H1 (cell line): ENCODE data around the gene CHRNA5. TPM values are rescaled to one million over a fixed set of nuclear protein-coding genes. Genes with fewer than 3 reads are reported as not detected.

ENCODE experiments used
- CTCF ChIA-PET: fragments of 300-600 bp; sonication (Branson Sonifier 250); formaldehyde crosslinking; loops from one replicate; lab custom pipeline; 2021; ENCODE audit not compliant: partially characterized antibody; lab: Charles Lee
- POLR2A ChIA-PET: fragments of 300-600 bp; sonication (Branson Sonifier 250); formaldehyde crosslinking; loops from one replicate; lab custom pipeline; 2021; ENCODE audit warnings: inconsistent platforms; ENCODE audit not compliant: partially characterized antibody; lab: Charles Lee
- DNase-seq, 2 experiments: peaks; one replicate each; pipeline versions ENCODE4 v3.0.0 to v3.0.0-alpha.2; 2010 to 2022; ENCODE audit warnings: low spot score in 2 of 2, low read depth in 1 of 2, mixed read lengths in 1 of 2
- FAIRE-seq: peaks from 2 replicates; lab custom pipeline; 2011; peaks lifted over from hg19 to GRCh38; lab: Jason Lieb, UNC
- H2AFZ ChIP-seq: 2 replicates; pipeline ENCODE4 v1.8.1; 2012; ENCODE audit warnings: low read length, inconsistent platforms
- H2AK5ac ChIP-seq: 2 replicates; pipeline ENCODE4 v1.6.1; 2013; ENCODE audit warnings: low read depth, low read length
- H2BK120ac ChIP-seq: replicated peaks from 2 replicates; pipeline ENCODE3; 2013; ENCODE audit warnings: low read depth, low read length, inconsistent platforms
- H2BK12ac ChIP-seq: 2 replicates; pipeline ENCODE4 v1.6.1; 2013; ENCODE audit warnings: low read depth, low read length
- H2BK15ac ChIP-seq: 2 replicates; pipeline ENCODE4 v1.6.1; 2013; ENCODE audit warnings: low read length
- H2BK20ac ChIP-seq: 2 replicates; pipeline ENCODE4 v1.6.1; 2013; ENCODE audit warnings: low read length
- H2BK5ac ChIP-seq: 2 replicates; pipeline ENCODE4 v1.6.1; 2013; ENCODE audit warnings: low read depth, low read length
- H3K14ac ChIP-seq: 2 replicates; pipeline ENCODE4 v1.6.1; 2013; ENCODE audit warnings: inconsistent platforms; ENCODE audit not compliant: insufficient read length
- H3K18ac ChIP-seq: 2 replicates; pipeline ENCODE4 v1.6.1; 2013; ENCODE audit warnings: low read length; ENCODE audit errors: extremely low read depth
- H3K23ac ChIP-seq: 2 replicates; pipeline ENCODE4 v1.6.1; 2013; ENCODE audit warnings: inconsistent platforms; ENCODE audit not compliant: insufficient read length
- H3K23me2 ChIP-seq: 2 replicates; pipeline ENCODE4 v1.6.1; 2013; ENCODE audit warnings: low read depth, low read length
- H3K27ac ChIP-seq: 2 replicates; pipeline ENCODE4 v1.6.1; 2011; ENCODE audit warnings: low read depth, low read length, inconsistent platforms
- H3K27me3 ChIP-seq, 4 experiments: replicated peaks in 1 of 4; 1 replicate in 1 of 4; 2 replicates in 3 of 4; pipeline versions ENCODE4 v1.6.1 to v1.8.1; 2011 to 2013; ENCODE audit warnings: low read length in 3 of 4, mild to moderate bottlenecking in 3 of 4, inconsistent platforms in 2 of 4, mixed read lengths in 2 of 4, moderate library complexity in 1 of 4; ENCODE audit not compliant: control insufficient read depth in 3 of 4, insufficient read depth in 3 of 4; ENCODE audit errors: extremely low read depth in 1 of 4
- H3K36me3 ChIP-seq, 4 experiments: 2 replicates each; pipeline versions ENCODE4 v1.6.1 to v1.8.1; 2011 to 2013; ENCODE audit warnings: mild to moderate bottlenecking in 4 of 4, low read length in 3 of 4, moderate library complexity in 2 of 4, control low read depth in 1 of 4, inconsistent platforms in 1 of 4; ENCODE audit not compliant: insufficient read depth in 4 of 4, control insufficient read depth in 2 of 4
- H3K4ac ChIP-seq: replicated peaks from 2 replicates; pipeline ENCODE3; 2013; ENCODE audit warnings: low read length, low read depth, mixed read lengths, inconsistent platforms; ENCODE audit not compliant: insufficient read length
- H3K4me1 ChIP-seq, 4 experiments: replicated peaks in 1 of 4; 1 replicate in 1 of 4; 2 replicates in 3 of 4; pipeline versions ENCODE4 v1.6.1 to v1.8.1; 2011 to 2013; ENCODE audit warnings: low read length in 3 of 4, inconsistent platforms in 2 of 4, mixed read lengths in 1 of 4; ENCODE audit not compliant: insufficient read depth in 4 of 4, control insufficient read depth in 3 of 4
- H3K4me2 ChIP-seq, 2 experiments: 2 replicates each; pipeline versions ENCODE4 v1.6.1 to v1.8.1; 2011 to 2013; ENCODE audit warnings: low read depth in 2 of 2, low read length in 2 of 2, control low read depth in 1 of 2, inconsistent platforms in 1 of 2, mild to moderate bottlenecking in 1 of 2; ENCODE audit not compliant: insufficient read depth in 1 of 2
- H3K4me3 ChIP-seq, 4 experiments: fragments of 200-600, 300-600 bp in 1 of 4; sonication (generic), shearing (Covaris generic), sonication (Bioruptor Twin) in 1 of 4; 2 replicates each; pipeline versions ENCODE4 v1.5.1 to v1.8.1; 2011 to 2016; ENCODE audit warnings: low read length in 4 of 4, low read depth in 3 of 4, control low read depth in 2 of 4, inconsistent platforms in 2 of 4, mild to moderate bottlenecking in 2 of 4, mixed read lengths in 1 of 4, moderate library complexity in 1 of 4; ENCODE audit not compliant: insufficient read depth in 2 of 4; ENCODE audit errors: extremely low read depth in 1 of 4
- H3K56ac ChIP-seq: replicated peaks from 2 replicates; pipeline ENCODE3; 2013; ENCODE audit warnings: low read depth, mild to moderate bottlenecking, mixed read lengths, low read length, inconsistent platforms; ENCODE audit not compliant: insufficient read length
- H3K79me1 ChIP-seq: 2 replicates; pipeline ENCODE4 v1.6.1; 2013; ENCODE audit warnings: low read depth, low read length, control low read depth
- H3K79me2 ChIP-seq, 2 experiments: 2 replicates each; pipeline versions ENCODE4 v1.6.1 to v1.8.1; 2012 to 2013; ENCODE audit warnings: low read length in 2 of 2, mild to moderate bottlenecking in 2 of 2, inconsistent platforms in 1 of 2; ENCODE audit not compliant: insufficient read depth in 2 of 2, control insufficient read depth in 1 of 2
- H3K9ac ChIP-seq, 4 experiments: replicated peaks in 1 of 4; 1 replicate in 1 of 4; 2 replicates in 3 of 4; pipeline versions ENCODE4 v1.6.1 to v1.8.1; 2011 to 2013; ENCODE audit warnings: low read depth in 3 of 4, low read length in 3 of 4, control low read depth in 2 of 4, mild to moderate bottlenecking in 2 of 4, moderate library complexity in 2 of 4, inconsistent platforms in 1 of 4; ENCODE audit errors: extremely low read depth in 1 of 4
- H3K9me3 ChIP-seq, 2 experiments: 2 replicates each; pipeline versions ENCODE4 v1.6.1 to v1.8.1; 2012 to 2013; ENCODE audit warnings: mild to moderate bottlenecking in 2 of 2, moderate library complexity in 2 of 2, control low read depth in 1 of 2, inconsistent platforms in 1 of 2, low read depth in 1 of 2, low read length in 1 of 2, mixed read lengths in 1 of 2; ENCODE audit not compliant: insufficient read depth in 2 of 2
- H4K20me1 ChIP-seq, 2 experiments: replicated peaks in 1 of 2; 2 replicates each; pipeline versions ENCODE3 to v1.8.1; 2011 to 2013; ENCODE audit warnings: inconsistent platforms in 2 of 2, low read length in 2 of 2, mild to moderate bottlenecking in 1 of 2; ENCODE audit not compliant: insufficient read depth in 2 of 2, control insufficient read depth in 1 of 2
- H4K5ac ChIP-seq: 2 replicates; pipeline ENCODE4 v1.6.1; 2013; ENCODE audit warnings: low read length, low read depth, mixed read lengths, inconsistent platforms; ENCODE audit not compliant: insufficient read length
- H4K8ac ChIP-seq: 2 replicates; pipeline ENCODE4 v1.8.0; 2013; ENCODE audit warnings: mild to moderate bottlenecking, moderate library complexity, low read length, inconsistent platforms; ENCODE audit not compliant: insufficient read depth; ENCODE audit errors: extremely low read depth
- H4K91ac ChIP-seq: replicated peaks from 2 replicates; pipeline ENCODE3; 2013; ENCODE audit warnings: low read length, mixed read lengths, inconsistent platforms; ENCODE audit not compliant: insufficient read length
- ATF3 ChIP-seq: IDR thresholded peaks from 2 replicates; pipeline ENCODE4 v1.6.1; 2011; ENCODE audit warnings: low read depth, mild to moderate bottlenecking, low read length; ENCODE audit not compliant: insufficient read depth
- HDAC6 ChIP-seq: IDR thresholded peaks from one replicate; pipeline ENCODE4 v1.7.1; 2012; ENCODE audit warnings: low read depth, mild to moderate bottlenecking, inconsistent platforms, low read length, moderate library complexity
- JUND ChIP-seq: IDR thresholded peaks from 2 replicates; pipeline ENCODE4 v1.6.1; 2011; ENCODE audit warnings: mild to moderate bottlenecking, improper control_type of control experiment, low read length
- POLR2A ChIP-seq, 2 experiments: IDR thresholded peaks; 1 replicate in 1 of 2; 2 replicates in 1 of 2; pipeline ENCODE4 v1.6.1; 2011; ENCODE audit warnings: low read depth in 2 of 2, low read length in 2 of 2, mild to moderate bottlenecking in 2 of 2; ENCODE audit errors: control extremely low read depth in 1 of 2
- RFX5 ChIP-seq: IDR thresholded peaks from 2 replicates; pipeline ENCODE4 v1.6.1; 2011; ENCODE audit warnings: low read depth, low read length, improper control_type of control experiment, borderline replicate concordance
- SP4 ChIP-seq: IDR thresholded peaks from 2 replicates; pipeline ENCODE4 v1.6.1; 2012; ENCODE audit warnings: low read length, inconsistent platforms
- WGBS, 2 experiments: shearing (Covaris generic) in 1 of 2; methylation state at CpG; one replicate each; pipeline versions ENCODE4 v1.1.6 to v1.1.7; 2013 to 2015; ENCODE audit warnings: low lambda C conversion rate in 2 of 2, mixed read lengths in 2 of 2, inconsistent platforms in 1 of 2, low coverage in 1 of 2, missing lambda C conversion rate in 1 of 2; ENCODE audit not compliant: insufficient replicate concordance in 2 of 2, insufficient coverage in 1 of 2, insufficient read length in 1 of 2; ENCODE audit errors: extremely low coverage in 1 of 2, missing lambda C conversion rate in 1 of 2; 5-methylcytosine and 5-hydroxymethylcytosine counted together
- polyA plus RNA-seq, 7 experiments: library from polyadenylated mRNA; depleted of rRNA in 3 of 7; stranded (reverse) in 5 of 7; unstranded in 2 of 7; fragments of >200 nt in 5 of 7; fragments of 200-250 nt in 2 of 7; gene quantifications; 1 replicate in 5 of 7; 2 replicates in 1 of 7; 4 replicates in 1 of 7; pipeline versions ENCODE4 v1.2.1 to v1.2.3, GENCODE V29; 2011 to 2013; ENCODE audit warnings: missing spikeins in 2 of 7, mixed read lengths in 2 of 7
- total RNA-seq: library from RNA; stranded (reverse); fragmentation: NEBNext Ultra II Directional; extraction: Animal tissue kit (Norgen Biotek cat#: 25700); gene quantifications from 2 replicates; pipeline ENCODE4 v1.2.1, GENCODE V29; 2021
- TF ChIP-seq, protein P1 (sequence below): IDR thresholded peaks from 2 replicates; pipeline ENCODE4 v1.6.1; 2012; ENCODE audit warnings: inconsistent platforms

Gene CHRNA5
- total and polyA plus RNA-seq, 2 of the 8 experiments (the other 6 are each of a cell fraction or from before 2014, with no cell fraction given), result 13.5 to 31.4 TPM

GRCh38 chr15:78615151-78615589 is 49.9 kb downstream of the CHRNA5 start:
- peaks cover 5% of the 10 kb centered on the region; the same call in 1 of the 2 replicates for H3K23me2 ChIP-seq
- H3K4me2 ChIP-seq, result no peak overlapping the region
- H3K9ac ChIP-seq, result no peak overlapping the region
- POLR2A ChIA-PET, result no interaction called here
- no peaks in the 10 kb centered on the region for H3K9me3 ChIP-seq
- no peak overlapping the region for H2BK120ac ChIP-seq
- H3K36me3 ChIP-seq, result no peaks in the 10 kb centered on the region
- H3K79me2 ChIP-seq, result no peaks in the 10 kb centered on the region
- TF ChIP-seq ATF3, result no peak
- TF ChIP-seq RFX5, result no peak
- TF ChIP-seq POLR2A (IDR thresholded peaks at IDR 0.05; ENCODE audit: control extremely low read depth in 1 of 2, low read depth in 2 of 2, low read length in 2 of 2), result no peak
- TF ChIP-seq, protein P1, sequence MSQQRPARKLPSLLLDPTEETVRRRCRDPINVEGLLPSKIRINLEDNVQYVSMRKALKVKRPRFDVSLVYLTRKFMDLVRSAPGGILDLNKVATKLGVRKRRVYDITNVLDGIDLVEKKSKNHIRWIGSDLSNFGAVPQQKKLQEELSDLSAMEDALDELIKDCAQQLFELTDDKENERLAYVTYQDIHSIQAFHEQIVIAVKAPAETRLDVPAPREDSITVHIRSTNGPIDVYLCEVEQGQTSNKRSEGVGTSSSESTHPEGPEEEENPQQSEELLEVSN, result no peak
- TF ChIP-seq SP4, result no peak
- TF ChIP-seq HDAC6, result no peak
- TF ChIP-seq JUND, result no peak
- no peak overlapping the region for H3K23ac ChIP-seq
- no peak overlapping the region for H2AFZ ChIP-seq
- H3K4me3 ChIP-seq, result no peak overlapping the region
- H4K5ac ChIP-seq, result no peak overlapping the region
- no peak overlapping the region for H2BK5ac ChIP-seq
- no peaks in the 10 kb centered on the region for H3K79me1 ChIP-seq
- no peak overlapping the region for H2AK5ac ChIP-seq
- H4K20me1 ChIP-seq, result no peaks in the 10 kb centered on the region
- H3K4me1 ChIP-seq, result peaks cover 0 to 7% (median 2%) of the 10 kb centered on the region in 4 experiments; a peak in 5 of 7 replicates
- WGBS, 2 experiments, result 76% methylated on average over 3 of the region's 3 CpGs; no CpG with 5 or more reads in 1 of the 2 experiments
- H2BK20ac ChIP-seq, result no peak overlapping the region
- no peak overlapping the region for H3K14ac ChIP-seq
- FAIRE-seq (no peak), DNase-seq (peak in 1 of 2 experiments; percentile 41)
- no peak overlapping the region for H3K56ac ChIP-seq
- H3K27ac ChIP-seq, result no peak overlapping the region
- no peak overlapping the region for H4K91ac ChIP-seq
- no peak overlapping the region for H2BK15ac ChIP-seq
- H3K18ac ChIP-seq, result no peak overlapping the region
- no peak overlapping the region for H4K8ac ChIP-seq
- peaks cover 1 to 16% (median 15%) of the 10 kb centered on the region in 4 experiments for H3K27me3 ChIP-seq
- no peak overlapping the region for H3K4ac ChIP-seq
- CTCF ChIA-PET, result interaction anchor here (1.0 to 7.6 kb wide), 6 partner anchors 23 to 307 kb away, joined by 3 to 81 read pairs (median 4); no protein-coding TSS in a partner anchor
- no peak overlapping the region for H2BK12ac ChIP-seq
